CD4-positive, alpha-beta T cell treated with Interleukin-1 beta for 1 hour (primary cell): ENCODE data around the gene DVL1.

Experiments used
- DNase-seq, 2 donors: peaks; one replicate each; pipeline ENCODE4 v3.0.0-alpha.2; 2020 to 2022

DVL1 gene

DNA sequence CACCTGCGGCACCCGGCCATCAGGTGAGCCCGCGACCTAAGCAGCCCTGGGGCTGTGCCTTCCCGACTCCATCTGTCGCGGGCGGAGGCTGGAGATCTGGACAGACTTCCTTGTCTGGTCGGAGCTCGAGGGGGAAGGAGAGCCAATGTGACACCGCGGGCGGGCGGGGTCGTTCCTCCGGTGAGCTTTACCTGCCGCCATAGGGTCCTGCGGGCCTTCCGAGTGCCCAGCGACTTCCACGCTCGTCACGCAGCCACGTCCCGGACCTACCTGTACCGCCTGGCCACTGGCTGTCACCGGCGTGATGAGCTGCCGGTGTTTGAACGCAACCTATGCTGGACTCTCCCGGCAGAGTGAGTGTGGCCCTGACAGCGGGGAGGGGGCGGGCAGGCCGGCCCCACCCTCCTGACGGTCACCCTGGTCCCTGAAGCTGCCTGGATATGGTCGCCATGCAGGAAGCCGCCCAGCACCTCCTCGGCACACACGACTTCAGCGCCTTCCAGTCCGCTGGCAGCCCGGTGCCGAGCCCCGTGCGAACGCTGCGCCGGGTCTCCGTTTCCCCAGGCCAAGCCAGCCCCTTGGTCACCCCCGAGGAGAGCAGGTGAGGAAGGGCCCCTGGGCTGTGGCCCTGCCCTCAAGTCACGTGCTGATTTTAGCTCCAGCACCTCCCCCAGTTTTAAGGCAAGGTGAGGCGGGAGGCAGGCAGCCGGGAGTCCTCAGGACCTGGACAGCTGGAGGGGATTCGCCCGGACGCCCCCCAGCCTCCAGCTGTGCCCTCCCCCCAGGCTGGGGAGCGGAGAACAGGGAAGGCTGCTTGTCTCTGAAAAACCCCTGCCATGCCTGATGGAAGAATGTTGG lies 39.7 kb downstream of the DVL1 start:
- no peak for DNase-seq

DNA sequence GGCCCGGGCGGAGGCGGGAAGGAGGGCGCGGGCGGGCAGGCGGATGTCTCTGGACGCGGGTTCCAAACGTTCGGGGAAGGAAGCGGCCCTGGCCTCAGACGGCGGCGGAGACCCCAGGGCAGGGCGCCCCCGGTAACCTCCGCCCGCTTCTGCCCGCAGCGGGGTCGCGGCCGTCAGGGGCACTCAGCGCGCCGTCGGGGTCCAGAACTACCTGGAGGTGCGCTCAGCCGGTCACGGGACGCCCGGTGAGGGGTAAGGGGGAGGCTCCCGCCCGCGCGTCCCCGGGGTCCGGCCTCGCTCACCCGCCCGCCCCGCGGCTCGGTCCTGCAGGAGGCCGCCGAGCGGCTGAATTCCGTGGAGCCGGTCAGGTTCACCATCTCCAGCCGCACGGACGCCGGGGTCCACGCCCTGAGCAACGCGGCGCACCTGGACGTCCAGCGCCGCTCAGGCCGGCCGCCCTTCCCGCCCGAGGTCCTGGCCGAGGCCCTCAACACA lies 40.4 kb downstream of the DVL1 start:
- DNase-seq: no peak

DNA sequence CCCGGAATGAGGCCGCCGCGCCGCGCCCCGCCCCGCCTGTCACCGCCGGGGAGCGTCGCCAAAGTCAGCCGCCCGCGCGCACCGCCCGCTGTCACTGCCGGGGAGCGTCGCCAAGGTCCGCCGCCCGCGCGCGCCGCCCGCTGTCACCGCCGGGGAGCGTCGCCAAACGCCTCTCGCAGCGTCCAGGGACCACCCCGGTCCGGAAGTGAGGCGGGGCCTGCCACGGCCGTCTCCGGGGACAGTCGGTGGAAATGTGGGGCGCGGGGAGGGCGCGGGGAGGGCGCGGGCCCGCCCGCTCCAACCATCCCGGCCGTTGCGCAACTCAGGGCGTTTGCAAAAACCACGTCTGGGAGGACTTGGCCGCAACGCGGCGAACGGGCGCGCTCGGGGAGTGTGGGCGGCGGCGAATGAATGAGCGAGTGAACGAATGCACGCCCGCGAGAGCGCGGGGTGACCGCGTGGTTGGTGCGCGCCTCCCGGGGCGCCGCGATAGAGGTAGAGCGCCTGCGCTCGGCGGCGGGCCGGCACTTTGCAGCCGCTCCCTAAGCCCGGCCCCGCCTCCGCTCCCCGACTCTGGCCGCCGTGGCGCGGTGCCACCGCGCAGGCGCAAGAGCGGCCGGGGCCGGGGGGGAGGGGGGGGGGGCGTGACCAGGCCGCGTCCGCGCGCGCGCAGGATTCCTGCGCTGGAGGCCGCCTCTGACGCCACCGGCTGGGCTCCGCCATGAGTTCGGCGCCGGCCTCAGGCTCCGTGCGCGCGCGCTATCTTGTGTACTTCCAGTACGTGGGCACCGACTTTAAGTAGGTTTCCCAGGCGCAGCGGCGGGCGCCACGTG lies 41.1 kb downstream of the DVL1 start, which contains the start of the genes ACAP3 and PUSL1:
Gene ACAP3 (minus strand): TSS at position 8 of the 833 bp plus-strand sequence. CDS start 115 bp downstream, outside the sequence.
Gene PUSL1 (plus strand): TSS at position 675 of the 833 bp plus-strand sequence. CDS start 47 bp downstream, at position 722.
- peak; percentile 90 to 92 for DNase-seq

DNA sequence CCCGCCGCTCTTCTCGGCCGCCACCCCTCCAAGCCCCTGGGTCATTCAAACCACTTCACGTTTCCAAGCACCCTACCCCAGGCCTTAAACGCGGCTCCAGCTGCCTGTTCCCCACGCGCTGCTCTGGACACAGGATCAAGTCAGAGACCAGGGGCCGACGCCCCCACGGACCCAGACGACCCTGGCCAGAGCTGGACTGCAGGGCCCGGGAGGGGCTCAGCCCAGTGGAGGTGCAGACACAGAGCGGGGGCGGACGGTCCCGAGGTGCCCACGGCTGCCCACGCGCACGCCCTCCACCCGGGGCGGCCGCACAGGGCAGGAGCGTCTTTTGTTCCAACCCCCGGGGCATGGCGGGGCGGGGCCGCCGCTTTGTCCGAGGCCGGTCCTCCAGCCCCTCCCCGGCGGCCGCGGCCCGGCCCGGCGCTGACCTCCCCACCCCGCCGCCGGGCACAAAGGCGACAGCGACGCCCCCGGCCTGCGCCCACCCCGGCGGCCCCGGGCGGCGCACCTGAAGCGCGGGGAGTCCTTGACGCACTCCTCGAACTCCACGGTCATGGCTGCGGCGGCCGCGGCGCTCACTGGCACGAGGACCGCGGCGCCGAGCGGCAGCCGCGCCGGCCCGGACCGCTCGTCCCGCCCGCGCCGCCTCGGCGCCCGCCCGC lies 41.8 kb downstream of the DVL1 start:
- no peak for DNase-seq

DNA sequence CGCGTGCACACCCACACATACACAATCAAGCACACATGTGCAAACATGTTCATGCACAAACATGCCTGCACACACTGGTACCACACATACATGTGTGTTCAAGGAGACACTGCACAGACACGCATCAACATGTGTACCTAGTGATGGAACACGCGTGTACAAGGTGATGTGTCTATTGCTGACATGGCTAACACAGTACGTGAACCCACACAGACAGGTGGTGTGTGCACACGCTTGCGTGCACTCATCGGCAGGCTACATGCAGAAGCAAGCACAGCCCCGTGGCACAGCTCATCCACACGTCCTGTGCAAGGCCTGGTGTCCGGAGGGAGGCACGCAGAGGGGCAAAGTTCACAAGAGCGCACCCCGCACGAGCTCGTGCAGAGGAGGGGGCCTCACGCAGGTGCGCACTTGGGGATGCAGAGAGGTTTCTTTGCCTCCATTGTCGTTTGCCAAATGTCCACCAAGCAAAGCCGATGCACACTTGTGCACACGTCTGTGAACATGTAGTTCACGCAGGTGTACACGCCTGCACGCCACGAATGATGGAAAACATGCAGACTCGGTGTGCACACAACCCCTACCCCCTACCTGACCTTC lies 42.5 kb downstream of the DVL1 start:
- DNase-seq: no peak

DNA sequence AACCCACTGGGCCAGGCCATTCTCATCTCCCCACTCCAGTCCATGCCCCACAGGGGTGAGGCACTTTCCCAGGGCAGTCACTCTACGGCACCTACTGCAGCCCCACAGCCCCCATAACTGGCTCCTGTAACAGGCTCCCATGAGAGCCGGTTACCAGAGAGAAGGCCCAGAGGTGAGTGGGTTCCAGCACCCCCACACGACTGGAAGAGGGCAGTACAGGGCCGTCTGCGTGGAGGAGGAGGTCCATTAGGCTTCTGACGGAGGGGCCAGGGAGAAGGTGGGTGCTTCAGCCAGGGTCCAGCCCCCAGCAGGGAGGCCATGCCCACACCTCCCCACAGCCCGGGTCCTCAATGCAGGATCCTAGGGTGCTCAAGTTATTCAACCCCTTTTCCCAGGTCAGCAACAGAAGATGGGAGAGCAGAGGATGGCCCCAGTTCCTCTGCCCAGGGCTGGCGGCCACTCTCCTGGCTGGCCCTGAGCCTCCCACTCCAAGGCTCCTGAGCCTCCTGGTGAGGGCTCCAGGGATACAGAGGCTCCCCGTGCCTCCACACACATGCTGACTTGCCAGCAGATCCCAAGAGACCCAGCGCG lies 43.1 kb downstream of the DVL1 start:
- DNase-seq: no peak

DNA sequence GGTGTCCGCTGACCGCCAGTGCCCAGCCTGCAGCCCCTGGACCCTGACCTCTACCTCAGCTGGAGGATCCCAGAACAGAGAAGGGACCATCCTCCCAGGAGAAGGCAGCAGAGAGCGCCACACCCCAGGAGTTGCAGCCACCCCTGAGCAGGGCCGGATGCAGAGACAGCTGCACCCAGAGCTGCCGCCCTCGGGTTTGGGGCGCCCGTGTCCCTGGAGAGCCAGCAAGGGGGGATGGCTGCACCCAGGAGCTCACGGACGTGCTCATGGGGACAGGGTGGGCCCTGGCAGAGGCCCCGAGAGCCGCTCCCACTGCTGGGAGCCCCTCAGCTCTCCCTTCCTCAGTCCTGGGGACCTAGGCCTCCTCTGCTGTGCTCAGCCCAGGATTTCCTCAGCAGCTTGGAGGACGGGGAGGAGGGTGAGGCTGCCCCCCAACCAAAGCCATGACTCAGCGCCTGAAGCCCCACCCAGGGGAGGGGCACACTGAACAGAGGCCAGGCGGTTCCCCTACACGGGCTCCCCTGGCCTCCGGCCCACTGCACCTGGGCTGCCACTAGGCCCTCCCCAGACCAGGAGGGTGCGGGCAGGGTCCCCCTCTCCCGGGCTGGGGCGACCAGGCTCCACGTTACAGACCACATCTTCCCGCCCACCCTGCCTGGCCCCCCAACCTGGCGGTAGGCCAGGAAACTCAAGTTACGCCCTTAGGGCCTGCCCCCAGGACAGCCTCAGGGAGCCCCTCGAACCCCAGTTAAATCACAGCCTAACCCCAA lies 43.7 kb downstream of the DVL1 start:
- peak; percentile 68 for DNase-seq

DNA sequence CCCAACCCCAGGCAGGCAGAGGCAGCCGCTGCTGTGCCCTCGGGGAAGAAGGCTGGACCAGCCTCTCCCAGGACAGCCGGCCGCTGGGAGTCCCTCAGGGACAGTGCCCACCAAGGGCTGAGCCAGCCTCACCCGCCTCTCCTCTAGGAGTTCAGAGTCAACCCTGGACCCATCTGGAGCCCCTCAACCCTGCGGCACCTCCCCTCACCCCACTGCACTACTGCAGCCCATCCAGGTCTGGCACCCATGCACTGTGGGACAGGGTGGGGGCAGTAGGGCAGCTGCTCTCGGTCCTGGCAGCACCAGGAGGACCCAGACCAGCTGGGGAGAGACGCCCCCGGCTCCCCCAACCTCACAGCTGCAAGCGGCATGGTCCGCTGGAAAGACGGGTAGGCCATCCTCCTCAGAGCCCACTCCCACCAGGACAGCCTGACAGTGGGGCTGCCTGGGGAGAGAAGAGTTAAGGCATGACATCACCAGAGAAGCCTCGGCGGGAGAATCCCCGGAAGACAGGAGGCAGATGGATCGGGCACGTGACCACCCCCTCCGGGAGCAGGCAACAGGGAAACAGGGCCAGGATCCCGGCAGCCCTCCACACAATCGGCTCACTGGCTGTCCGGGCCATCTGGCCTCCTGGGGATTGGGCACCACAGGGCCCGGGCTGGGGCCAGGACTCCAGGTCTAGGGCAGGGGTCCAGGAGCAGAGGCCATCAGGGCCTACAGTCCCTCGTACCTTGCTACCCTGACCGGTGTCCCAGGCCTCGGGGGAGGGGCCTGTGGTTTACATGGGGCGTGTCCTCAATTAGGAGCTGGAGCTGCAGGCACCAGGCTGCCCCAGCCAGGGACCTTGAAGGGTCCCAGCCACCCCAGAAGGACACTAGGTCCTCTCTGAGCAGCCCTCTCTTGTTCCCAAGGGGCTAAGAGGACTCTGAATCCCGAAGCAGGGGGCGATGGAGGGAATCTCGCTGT lies 44.6 kb downstream of the DVL1 start:
- DNase-seq: no peak

DNA sequence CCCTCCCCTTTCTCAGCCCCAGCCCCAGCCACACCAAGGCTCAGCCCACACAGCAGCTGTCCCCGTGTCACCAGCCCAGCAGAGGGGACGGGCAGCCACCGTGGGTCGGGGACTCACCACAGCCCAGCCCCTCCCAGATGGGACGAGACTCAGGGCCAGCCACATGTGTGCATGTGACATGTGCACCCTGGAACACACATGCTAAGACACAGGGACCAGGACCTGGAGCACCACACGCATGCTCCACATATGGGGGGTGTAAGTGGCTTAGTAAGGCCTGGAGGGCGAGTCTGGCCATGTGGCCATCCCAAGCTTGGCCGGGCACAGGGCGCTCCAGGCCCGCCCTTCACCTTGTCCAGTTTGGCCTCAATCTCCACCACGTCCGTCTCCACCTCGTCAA lies 45.5 kb downstream of the DVL1 start:
- no peak for DNase-seq

DNA sequence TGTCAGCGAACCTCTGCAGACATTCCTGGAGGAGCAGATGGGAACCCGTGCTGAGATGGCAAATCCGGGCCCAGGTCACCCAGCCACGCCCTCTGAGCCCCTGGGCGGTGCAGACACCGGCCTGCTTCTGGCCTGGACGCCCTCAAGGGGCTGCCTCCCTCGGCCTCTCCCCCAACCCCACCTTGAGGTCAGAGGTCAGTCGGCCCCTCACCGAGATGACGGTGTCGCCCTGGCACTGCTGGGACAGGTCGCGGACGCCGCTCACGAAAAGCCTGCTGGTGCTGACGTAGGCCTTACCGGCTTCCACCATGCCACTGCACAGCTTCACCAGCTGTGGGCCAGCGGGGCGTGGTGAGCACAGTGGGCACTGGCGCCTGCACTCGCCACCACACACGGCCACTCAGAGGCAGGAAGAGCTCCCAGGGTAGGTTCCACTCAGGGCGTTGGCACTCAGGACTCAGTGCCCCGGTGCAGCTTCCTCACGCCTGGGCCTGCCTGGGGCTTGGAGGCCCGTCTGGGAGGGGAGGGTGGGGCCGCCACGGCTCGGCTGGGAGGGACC lies 46.2 kb downstream of the DVL1 start:
- DNase-seq: no peak

DNA sequence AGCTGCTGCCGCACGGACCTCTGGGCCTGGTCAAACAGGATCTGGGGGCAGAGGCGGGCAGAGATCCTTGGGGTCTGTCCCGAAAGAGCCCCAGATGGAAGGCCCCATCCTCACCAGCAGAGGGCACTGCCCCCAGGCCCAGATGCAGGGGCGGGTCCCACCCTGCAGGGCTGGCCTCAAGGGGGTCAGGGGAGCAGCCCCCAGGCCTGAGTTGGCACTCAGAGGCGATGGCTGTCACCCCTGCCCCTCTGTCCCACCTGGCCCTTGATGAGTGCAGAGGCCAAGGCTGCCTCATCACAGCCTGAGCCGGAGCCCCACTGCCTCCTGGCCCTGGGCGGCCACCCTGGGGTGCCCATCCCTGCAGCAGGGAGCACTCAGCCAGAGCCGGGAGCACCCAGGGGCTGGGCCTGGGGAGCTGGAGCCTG lies 47.2 kb downstream of the DVL1 start:
- no peak for DNase-seq

DNA sequence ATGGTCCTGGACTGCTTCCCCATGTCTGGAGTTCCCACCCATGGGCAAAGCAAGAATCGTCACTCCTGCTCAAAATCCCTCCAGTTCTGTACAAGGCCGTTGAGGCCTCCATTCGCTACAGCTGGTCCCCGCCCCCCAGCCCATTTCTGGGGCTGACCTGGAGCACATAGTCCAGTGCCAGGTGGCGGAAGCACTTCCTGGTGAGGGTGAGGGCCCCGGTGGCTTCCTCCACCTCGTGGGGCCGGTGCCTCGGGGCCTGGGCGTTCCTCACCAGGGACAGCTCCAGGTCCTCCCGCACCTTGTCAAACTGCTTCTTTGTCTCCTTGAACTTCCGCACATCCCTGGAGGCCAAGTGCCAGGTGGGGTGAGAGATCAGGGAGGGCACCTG lies 48.9 kb downstream of the DVL1 start:
- DNase-seq: no peak

DNA sequence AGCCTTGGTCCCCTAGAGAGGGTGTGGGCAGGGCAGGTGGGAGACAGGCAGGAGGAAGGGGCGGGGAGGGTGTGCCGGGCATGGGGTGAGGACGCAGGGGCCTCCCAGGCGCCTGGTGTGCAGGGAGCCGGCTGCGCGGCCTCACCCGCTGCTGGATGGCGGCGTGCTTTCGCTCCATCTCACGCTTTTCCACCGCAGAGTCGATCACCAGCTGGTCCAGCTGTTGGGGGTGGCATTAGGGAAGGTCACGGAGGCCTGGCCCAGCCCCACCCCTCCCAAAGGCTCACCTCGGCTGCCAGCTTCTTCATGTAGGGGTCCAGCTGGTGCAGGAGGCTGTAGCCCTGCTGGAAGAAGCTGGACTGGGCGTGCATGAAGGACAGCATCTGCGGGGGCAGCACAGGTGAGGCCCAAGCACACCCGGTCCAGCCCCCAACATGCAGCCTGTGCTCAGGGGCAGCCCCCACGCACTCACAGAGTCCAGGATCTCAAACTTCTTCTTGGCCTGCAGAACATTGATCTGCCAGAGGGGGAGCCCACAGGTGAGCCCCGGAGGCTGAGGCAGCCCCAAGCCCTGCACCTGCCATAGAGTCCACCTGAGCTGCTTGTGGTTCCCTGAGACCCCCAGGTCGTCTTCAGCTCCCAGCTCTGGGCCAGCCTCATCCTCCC lies 49.4 kb downstream of the DVL1 start:
- peak in 1 of 2 donors; percentile 33 for DNase-seq

DNA sequence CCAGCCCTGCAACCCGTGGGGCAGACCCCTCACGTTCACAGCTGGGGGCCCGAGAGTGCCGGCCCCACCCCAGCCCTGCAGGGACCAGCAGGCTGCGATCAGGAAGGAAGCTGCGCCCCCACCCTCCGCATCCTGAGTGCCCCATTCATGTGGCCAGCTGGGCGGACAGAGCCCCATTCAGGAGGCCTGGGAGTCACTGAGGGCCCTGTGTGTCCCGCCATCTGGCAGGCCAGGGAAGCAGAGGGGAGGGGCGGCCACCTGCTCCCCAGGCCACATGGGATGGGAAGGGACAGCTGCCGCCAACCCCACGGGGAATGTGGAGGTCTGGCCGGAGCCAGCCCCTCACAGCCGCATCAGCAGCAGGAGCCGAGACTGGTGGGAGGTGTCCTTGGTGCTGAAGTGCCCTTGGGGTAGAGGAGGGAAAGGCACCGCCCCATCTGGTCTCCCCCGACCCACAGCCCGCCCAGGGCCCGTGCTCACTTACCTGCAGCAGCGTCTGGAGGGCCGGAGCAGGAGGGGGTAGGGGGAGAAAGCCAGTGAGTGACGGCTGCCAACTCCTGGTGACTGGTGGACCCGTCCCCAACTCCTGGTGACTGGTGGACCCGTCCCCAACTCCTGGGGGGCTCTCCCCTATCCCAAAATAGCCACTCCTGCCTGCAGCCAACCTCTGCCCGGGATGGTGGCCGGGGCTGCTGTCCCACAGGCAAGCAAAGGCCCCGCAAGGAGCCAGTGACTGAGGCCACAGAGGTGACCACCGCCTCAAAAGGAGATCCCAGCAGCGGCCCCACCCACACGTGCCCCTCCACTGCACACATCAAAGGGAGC lies 50.1 kb downstream of the DVL1 start:
- DNase-seq: no peak

DNA sequence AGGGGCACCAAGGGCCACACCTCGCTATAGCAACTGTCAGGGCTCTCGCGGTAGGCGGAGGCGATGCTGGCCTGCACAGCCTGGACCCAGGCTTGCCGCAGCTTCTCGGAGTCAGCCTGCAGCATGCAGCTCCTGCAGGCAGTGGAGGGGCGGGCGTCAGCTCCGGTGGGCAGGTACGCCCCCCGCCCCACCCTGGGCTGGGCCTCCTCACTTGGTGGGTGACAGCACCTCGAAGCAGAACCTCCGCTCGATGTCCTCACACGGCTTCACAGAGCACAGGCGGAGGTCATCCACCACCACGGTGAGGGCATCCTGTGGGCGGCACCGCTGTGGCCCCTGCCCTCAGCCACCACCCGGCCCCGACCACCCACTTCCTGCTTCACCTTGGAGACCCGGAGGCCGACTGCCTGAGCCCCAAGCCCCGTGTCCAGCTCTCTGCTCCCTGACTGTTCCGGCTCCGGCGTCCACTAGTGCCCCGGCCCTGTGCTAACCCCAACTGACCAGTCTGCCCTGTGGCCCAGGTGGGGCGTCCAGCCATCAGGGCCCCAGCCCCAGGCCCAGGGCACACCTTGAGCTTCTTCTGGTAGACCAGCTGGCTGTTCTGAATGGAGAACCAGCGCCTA lies 51.3 kb downstream of the DVL1 start:
- no peak for DNase-seq

DNA sequence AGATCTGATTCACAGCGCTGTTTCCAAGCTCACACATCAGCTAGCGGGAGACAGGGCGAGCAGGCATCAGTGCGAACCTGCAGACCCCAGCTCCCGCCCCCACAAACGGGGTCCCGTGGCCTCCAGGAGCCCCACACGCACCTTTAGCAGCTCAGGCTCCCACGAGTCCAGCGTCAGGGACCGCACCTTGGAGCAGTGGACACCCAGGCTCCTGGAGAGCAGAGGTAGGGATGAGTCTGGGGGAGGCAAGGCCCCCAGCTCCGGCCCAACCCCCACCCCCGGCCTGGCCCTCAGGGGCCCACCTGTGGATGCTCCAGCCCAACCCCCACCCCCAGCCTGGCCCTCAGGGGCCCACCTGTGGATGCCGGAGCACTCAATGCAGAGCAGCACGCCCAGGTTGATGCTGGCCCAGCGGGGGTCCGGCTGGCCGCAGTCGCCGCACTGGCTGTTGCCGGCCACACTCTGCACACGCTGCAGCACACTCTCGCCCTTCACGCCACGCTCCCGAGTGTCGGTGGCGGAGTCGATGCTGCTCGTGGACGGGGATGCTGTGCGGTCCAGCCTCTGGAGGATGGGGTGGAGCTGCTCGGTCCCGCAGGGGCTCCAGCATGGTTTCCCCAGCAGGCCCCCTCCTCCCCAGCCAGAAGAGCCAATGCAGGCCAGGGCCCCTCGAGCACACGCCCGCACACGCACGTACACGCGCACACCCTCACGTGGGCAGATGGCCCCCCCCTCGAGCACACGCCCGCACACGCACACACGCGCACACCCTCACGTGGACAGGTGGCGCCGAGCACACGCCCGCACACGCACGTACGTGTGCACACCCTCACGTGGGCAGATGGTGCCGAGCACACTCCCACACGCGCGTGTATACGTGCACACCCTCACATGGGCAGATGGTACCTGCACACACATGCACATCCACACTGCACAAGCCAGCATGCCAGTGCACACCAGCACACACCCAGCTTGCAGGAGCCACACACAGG lies 52.9 kb downstream of the DVL1 start:
- DNase-seq: no peak
